SK-N-MC (cell line): ENCODE results near the gene ARHGEF26.

Experiments
- EZH2 ChIP-seq: fragments of 200-600 bp; sonication (generic); IDR thresholded peaks from one replicate; pipeline ENCODE4 v1.6.1; 2017; ENCODE audit warnings: antibody characterized with exemption
- POLR2AphosphoS5 ChIP-seq: IDR thresholded peaks from 2 replicates; pipeline ENCODE4 v1.6.1; 2012; ENCODE audit warnings: mild to moderate bottlenecking, low read depth, low read length, borderline replicate concordance

DNA sequence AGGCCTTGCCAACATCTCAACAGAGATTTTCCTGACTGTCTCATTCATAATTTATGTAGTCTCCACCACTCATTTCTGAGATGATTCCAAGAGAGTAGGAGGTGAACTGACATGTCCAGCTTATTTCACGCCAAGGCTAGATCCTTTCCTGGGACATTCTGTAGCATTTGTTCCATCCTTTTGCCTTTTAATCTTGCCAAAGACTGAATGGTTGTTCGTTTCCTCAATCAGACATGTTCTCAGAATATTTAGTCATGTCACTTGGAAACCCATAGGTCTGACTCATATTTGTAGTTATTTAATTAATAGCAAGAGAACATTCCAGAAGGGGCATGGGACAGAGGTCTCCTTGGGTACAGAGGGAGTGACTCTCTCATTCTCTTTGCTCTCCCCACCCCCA lies 122.2 kb downstream of the ARHGEF26 start:
- TF ChIP-seq POLR2AphosphoS5, result no peak
- no peak for TF ChIP-seq EZH2
